Nephron (organoid): ENCODE results near the gene GADD45A.

Source experiments
- H3K27ac Mint-ChIP-seq, 3 experiments: 2 replicates each; pipeline ENCODE4 v1.8.0; 2020; ENCODE audit warnings: mixed read lengths in 3 of 3, mild to moderate bottlenecking in 2 of 3, moderate library complexity in 1 of 3
- H3K27me3 Mint-ChIP-seq: 2 replicates; pipeline ENCODE4 v1.8.0; 2021; ENCODE audit warnings: low read depth, mild to moderate bottlenecking, moderate library complexity, mixed read lengths
- H3K36me3 Mint-ChIP-seq: 2 replicates; pipeline ENCODE4 v1.8.0; 2020; ENCODE audit warnings: low read depth, mixed read lengths
- H3K4me1 Mint-ChIP-seq: 2 replicates; pipeline ENCODE4 v1.8.0; 2020; ENCODE audit warnings: mixed read lengths
- H3K4me3 Mint-ChIP-seq, 3 experiments: 2 replicates each; pipeline ENCODE4 v1.8.0; 2020; ENCODE audit warnings: mild to moderate bottlenecking in 3 of 3, mixed read lengths in 3 of 3, moderate library complexity in 2 of 3
- H3K9me3 Mint-ChIP-seq: 2 replicates; pipeline ENCODE4 v1.8.0; 2020; ENCODE audit warnings: mixed read lengths
- CTCF ChIP-seq, 3 experiments: fragments of 200-600 bp; sonication (generic); IDR thresholded peaks; one replicate each; pipeline ENCODE4 v1.5.0; 2021; ENCODE audit warnings: antibody characterized with exemption in 3 of 3; ENCODE audit not compliant: unreplicated experiment in 3 of 3

The GADD45A gene

DNA sequence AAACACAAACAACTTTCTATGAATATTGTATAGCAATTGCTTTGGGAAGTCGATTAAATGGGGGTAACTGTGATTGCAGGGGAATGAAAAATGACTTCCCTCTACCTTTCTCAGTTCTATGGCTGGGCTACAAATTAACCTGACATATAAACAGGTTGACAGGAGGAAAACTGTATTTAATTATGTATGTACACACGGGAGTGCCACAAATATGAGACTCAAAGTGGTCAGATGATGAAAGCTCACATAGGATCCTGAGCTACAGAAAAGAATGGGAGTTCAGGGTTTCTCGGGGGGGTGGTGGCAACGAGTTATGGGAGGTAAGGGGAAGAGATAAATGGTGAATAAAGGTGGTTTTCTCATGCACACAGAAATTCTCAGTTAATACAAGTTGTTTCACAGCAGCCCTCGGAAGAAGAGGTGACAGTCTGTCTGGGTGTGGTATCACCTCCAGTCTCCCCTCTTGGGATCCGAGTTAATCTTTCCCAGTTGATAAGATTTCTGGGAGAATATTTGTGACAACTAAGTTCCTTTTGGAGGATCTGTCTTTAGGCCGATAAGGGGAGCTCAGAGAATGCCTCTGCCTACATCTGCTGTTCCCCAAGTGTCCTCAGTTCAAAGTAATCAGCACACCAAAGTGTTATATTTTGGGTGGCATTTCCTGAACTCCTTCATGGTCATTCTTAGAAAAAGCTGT, 26.3 kb downstream of the GADD45A start:
- H3K4me1 Mint-ChIP-seq = peaks cover 64% of the 10 kb centered on the region
- peak overlapping the region; percentile 0 to 79 (median 63) for H3K27ac Mint-ChIP-seq
- no peak for TF ChIP-seq CTCF (IDR thresholded peaks at IDR 0.05; ENCODE audit: unreplicated experiment in 3 of 3)
- H3K9me3 Mint-ChIP-seq = no peaks in the 10 kb centered on the region
- H3K4me3 Mint-ChIP-seq = no peak overlapping the region
- no peaks in the 10 kb centered on the region for H3K27me3 Mint-ChIP-seq
- H3K36me3 Mint-ChIP-seq = peaks cover 10% of the 10 kb centered on the region

DNA sequence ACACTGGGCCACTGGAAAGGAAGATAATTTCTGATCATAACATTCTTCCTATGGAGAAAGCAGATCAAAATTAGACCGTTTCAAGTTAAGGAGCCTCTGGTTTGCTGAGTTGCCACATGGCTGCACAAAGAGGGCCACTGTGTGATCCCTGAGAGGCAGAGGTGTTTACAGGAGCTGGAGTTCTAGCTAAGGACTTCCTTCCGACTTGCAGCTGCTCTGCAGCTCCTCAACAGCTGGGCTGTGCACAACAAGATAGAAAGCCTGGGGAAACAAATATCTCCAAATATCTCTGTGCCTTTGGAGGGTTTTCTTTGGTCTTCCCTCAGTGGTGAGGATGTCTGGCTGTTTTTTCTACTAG, 26.8 kb downstream of the GADD45A start:
- H3K27ac Mint-ChIP-seq = peak overlapping the region; percentile 0 to 79 (median 63)
- H3K4me1 Mint-ChIP-seq = peaks cover 65% of the 10 kb centered on the region
- H3K4me3 Mint-ChIP-seq = no peak overlapping the region
- H3K36me3 Mint-ChIP-seq = peaks cover 7% of the 10 kb centered on the region
- TF ChIP-seq CTCF (IDR thresholded peaks at IDR 0.05; ENCODE audit: unreplicated experiment in 3 of 3) = no peak
- H3K9me3 Mint-ChIP-seq = no peaks in the 10 kb centered on the region
- no peaks in the 10 kb centered on the region for H3K27me3 Mint-ChIP-seq

- no peak for TF ChIP-seq CTCF (IDR thresholded peaks at IDR 0.05; ENCODE audit: unreplicated experiment in 3 of 3)
- no peak overlapping the region for H3K4me3 Mint-ChIP-seq
Measured at GRCh38 chr1:67713057-67713846, 28.3 kb downstream of the GADD45A start.

GRCh38 chr1:67715819-67716218, 30.8 kb downstream of the GADD45A start:
- no peak for TF ChIP-seq CTCF (IDR thresholded peaks at IDR 0.05; ENCODE audit: unreplicated experiment in 3 of 3)
- H3K27me3 Mint-ChIP-seq = no peaks in the 10 kb centered on the region
- H3K4me1 Mint-ChIP-seq = peaks cover 47% of the 10 kb centered on the region
- H3K36me3 Mint-ChIP-seq = no peaks in the 10 kb centered on the region
- no peaks in the 10 kb centered on the region for H3K9me3 Mint-ChIP-seq
- H3K27ac Mint-ChIP-seq = peak overlapping the region in 1 of 3 experiments; percentile 27
- no peak overlapping the region for H3K4me3 Mint-ChIP-seq

More at GRCh38 chr1:67713057-67713846, 28.3 kb downstream of the GADD45A start:
- Mint-ChIP-seq H3K36me3 (peaks cover 2% of the 10 kb centered on the region), H3K27ac (peak overlapping the region; percentile 28 to 86 (median 29)), H3K9me3 (no peaks in the 10 kb centered on the region), H3K27me3 (no peaks in the 10 kb centered on the region), H3K4me1 (peaks cover 57% of the 10 kb centered on the region)

DNA sequence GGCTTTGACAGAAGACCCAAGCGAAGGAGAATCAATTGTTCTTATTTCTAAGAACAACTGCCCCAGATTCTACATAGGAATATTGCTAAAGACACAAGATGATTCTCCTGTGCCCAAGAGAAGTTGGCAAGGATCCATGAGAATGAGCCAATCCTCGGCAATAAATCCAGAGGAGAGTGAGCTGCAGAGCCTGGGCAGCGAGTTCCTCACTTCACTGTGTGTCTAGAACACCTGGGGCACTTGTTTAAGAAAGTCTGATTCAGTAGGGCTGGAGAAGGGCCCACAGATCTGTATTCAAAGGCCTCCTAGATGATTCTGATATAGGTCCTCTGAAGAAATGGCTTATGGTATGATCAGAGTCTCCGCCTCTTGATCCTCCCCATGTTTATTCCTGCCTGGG, 31.8 kb downstream of the GADD45A start:
- H3K27me3 Mint-ChIP-seq = no peaks in the 10 kb centered on the region

More for the DNA sequence above, 31.8 kb downstream of the GADD45A start:
- H3K27ac Mint-ChIP-seq = peak overlapping the region in 2 of 3 experiments; percentile 22 to 75
- TF ChIP-seq CTCF (IDR thresholded peaks at IDR 0.05; ENCODE audit: unreplicated experiment in 3 of 3) = no peak
- no peak overlapping the region for H3K4me3 Mint-ChIP-seq
- peaks cover 38% of the 10 kb centered on the region for H3K4me1 Mint-ChIP-seq
- H3K36me3 Mint-ChIP-seq = no peaks in the 10 kb centered on the region
- no peaks in the 10 kb centered on the region for H3K9me3 Mint-ChIP-seq
